Measurements from ENCODE around the gene GRK2.

Gene GRK2

GRCh38 chr11:67279589-67280340, 13.5 kb downstream of the GRK2 start:
- no peak overlapping the region for H3K4me3 ChIP-seq (replicated peaks; ENCODE audit: low read depth, low read length)
- TF ChIP-seq CTCF (IDR thresholded peaks at IDR 0.05; ENCODE audit: low read depth, low read length, missing control alignments), result no peak
- DNase-seq (ENCODE audit: extremely low read depth, low read depth), result no peak

DNA sequence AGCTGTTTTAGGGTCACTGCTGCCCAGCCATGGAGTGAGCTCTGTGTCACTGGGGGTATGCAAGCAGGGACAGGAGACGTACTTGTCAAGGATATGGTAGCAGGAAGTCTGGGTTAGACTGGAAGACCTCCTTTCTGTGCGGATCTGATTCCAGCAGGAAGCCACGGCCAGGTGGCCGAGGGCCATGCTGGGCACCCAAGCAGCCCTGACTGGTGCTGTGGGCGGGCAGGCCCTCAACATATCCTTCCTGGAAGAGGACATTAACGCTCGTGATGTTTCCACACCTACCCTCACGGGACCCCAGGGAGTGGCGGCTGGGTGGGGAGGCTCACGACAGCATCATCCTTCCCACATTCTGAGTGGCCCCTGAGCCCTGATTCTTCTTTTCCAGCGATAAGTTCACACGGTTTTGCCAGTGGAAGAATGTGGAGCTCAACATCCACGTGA, 14.1 kb downstream of the GRK2 start:
- H3K4me3 ChIP-seq (replicated peaks; ENCODE audit: low read depth, low read length), result no peak overlapping the region
- no peak for TF ChIP-seq CTCF (IDR thresholded peaks at IDR 0.05; ENCODE audit: low read depth, low read length, missing control alignments)
- no peak for DNase-seq (ENCODE audit: extremely low read depth, low read depth)

DNA sequence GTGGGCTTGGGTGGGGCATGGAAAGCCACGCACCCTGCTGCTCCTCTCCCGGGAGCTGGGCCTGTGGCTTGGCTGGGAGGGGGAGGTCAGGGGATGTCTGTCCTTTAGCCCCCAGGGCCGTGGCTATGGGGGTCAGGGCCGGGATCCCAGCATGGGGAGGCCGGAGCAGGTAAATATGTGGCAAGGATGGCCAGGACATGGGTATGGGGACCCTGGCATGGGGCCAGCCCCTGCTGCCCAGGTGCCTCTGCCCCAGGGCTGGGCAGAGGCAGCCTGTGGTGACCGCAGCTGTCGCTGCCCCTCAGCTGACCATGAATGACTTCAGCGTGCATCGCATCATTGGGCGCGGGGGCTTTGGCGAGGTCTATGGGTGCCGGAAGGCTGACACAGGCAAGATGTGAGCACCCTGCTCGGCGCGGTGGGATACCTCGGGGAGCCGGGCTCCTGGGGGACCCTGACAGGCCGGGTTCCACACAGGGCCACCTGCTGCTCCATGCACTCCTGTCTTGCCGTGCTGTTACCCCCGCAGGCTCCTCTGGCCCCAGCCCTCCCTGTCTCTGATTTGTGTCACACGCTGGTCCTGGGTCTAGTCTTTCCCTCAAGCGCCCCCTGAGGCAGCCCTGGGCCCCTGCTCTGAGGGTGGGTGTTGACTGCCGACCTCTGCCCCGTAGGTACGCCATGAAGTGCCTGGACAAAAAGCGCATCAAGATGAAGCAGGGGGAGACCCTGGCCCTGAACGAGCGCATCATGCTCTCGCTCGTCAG, 14.7 kb downstream of the GRK2 start:
- no peak for DNase-seq (ENCODE audit: extremely low read depth, low read depth)
- no peak for TF ChIP-seq CTCF (IDR thresholded peaks at IDR 0.05; ENCODE audit: low read depth, low read length, missing control alignments)

DNA sequence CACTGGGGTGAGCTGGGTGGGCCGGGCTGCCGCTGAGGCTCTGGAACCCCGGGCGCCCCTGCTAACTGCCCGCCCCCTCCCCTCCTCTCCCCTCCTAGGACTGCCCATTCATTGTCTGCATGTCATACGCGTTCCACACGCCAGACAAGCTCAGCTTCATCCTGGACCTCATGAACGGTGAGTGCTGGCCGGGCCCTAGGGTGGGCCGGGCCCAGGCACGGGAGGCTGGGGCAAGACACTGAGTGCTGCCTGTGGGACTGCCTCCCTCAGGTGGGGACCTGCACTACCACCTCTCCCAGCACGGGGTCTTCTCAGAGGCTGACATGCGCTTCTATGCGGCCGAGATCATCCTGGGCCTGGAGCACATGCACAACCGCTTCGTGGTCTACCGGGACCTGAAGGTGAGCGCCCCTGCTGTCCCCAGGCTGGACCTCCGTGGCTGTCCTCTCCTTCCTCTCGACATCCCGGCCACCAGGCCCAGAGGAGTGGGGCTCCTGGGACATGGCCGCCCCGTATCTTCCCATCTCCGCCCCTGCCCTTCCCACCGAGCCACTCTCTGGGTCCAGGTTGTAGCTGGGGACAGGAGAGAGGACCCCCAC, 15.4 kb downstream of the GRK2 start:
- no peak overlapping the region for H3K4me3 ChIP-seq (replicated peaks; ENCODE audit: low read depth, low read length)
- no peak for TF ChIP-seq CTCF (IDR thresholded peaks at IDR 0.05; ENCODE audit: low read depth, low read length, missing control alignments)
- DNase-seq (ENCODE audit: extremely low read depth, low read depth), result no peak

More for the DNA sequence above, 14.7 kb downstream of the GRK2 start:
- no peak overlapping the region for H3K4me3 ChIP-seq (replicated peaks; ENCODE audit: low read depth, low read length)

DNA sequence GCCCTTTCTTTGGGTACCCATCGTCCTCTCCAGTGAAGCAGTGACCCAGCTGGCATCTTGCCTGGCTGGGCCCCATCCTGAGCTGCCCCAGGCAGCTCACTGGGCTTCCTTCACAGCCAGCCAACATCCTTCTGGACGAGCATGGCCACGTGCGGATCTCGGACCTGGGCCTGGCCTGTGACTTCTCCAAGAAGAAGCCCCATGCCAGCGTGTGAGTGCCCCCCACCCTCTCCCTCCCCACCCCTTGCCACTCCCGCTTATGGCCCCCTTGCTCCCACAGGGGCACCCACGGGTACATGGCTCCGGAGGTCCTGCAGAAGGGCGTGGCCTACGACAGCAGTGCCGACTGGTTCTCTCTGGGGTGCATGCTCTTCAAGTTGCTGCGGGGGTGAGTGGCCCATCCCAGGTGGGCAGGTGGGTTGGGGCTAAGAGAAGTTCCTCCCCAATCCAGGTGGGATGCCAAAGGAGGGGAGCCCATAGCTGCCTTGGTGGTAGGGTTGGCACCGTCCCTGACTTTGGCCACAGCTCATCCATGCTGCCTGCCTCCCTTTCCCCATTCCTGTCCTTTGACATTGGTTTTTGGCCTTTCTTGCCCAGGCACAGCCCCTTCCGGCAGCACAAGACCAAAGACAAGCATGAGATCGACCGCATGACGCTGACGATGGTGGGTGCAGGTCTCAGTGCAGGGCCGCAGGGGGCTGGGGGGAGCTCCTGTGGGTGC, 16.0 kb downstream of the GRK2 start:
- DNase-seq (ENCODE audit: extremely low read depth, low read depth), result no peak
- H3K4me3 ChIP-seq (replicated peaks; ENCODE audit: low read depth, low read length), result no peak overlapping the region
- no peak for TF ChIP-seq CTCF (IDR thresholded peaks at IDR 0.05; ENCODE audit: low read depth, low read length, missing control alignments)

DNA sequence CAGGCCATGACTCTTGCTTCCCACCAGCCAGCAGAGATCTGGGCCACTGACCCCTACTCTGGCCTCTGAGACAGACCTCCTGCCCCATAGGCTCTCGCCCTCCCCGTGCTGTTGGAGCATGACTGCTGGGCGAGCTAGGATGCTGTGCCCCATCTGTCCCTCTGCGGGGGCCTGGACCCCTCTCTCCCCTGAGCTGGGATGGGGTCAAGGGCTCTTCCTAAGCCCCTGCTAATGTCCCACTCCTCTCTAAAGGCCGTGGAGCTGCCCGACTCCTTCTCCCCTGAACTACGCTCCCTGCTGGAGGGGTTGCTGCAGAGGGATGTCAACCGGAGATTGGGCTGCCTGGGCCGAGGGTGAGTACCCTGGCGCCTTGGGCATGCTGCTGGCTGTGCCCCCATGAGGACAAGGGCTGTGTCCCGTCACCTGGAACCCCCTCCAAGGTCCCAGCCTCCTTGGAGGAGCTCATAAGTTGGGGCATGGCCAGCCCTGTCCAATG, 16.7 kb downstream of the GRK2 start:
- no peak for TF ChIP-seq CTCF (IDR thresholded peaks at IDR 0.05; ENCODE audit: low read depth, low read length, missing control alignments)
- no peak overlapping the region for H3K4me3 ChIP-seq (replicated peaks; ENCODE audit: low read depth, low read length)
- DNase-seq (ENCODE audit: extremely low read depth, low read depth), result no peak

Data from HFF-Myc (cell line).